ENCODE measurements around the gene MRPL54.

DNA sequence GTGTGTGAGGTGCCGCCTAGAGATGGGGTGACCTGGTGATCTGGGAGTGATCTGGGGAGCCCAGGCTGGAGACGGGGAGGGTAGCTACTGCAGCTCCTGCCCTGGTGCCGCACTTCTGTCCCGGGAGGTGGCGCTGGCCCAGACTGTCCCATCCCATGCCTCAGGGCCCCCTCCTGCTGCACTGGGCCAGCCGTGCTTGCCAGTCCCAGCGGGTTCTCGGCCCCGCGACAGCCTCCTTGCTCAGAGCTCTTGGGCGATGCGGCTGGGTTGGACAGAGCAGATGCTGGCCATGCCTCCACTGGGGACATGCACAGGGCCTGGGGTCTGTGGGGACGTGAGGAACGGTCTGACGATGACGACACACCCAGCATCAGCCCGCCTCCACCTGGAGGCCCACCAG, 7.0 kb downstream of the MRPL54 start:
- no peak for TF ChIP-seq EZH2 (IDR thresholded peaks at IDR 0.05; ENCODE audit: low read length, missing control alignments)
- TF ChIP-seq, protein P1, sequence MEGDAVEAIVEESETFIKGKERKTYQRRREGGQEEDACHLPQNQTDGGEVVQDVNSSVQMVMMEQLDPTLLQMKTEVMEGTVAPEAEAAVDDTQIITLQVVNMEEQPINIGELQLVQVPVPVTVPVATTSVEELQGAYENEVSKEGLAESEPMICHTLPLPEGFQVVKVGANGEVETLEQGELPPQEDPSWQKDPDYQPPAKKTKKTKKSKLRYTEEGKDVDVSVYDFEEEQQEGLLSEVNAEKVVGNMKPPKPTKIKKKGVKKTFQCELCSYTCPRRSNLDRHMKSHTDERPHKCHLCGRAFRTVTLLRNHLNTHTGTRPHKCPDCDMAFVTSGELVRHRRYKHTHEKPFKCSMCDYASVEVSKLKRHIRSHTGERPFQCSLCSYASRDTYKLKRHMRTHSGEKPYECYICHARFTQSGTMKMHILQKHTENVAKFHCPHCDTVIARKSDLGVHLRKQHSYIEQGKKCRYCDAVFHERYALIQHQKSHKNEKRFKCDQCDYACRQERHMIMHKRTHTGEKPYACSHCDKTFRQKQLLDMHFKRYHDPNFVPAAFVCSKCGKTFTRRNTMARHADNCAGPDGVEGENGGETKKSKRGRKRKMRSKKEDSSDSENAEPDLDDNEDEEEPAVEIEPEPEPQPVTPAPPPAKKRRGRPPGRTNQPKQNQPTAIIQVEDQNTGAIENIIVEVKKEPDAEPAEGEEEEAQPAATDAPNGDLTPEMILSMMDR (conservative IDR thresholded peaks at IDR 0.05 in 1 of 2, IDR thresholded peaks at IDR 0.05 in 1 of 2; ENCODE audit: low read depth in 1 of 2, low read length in 2 of 2): no peak
